PFSK-1 (cell line): Measurements from ENCODE around the gene IL10RA.

Source experiments
- FOXP2 ChIP-seq: optimal IDR thresholded peaks from 2 replicates; pipeline ENCODE3; 2011; ENCODE audit warnings: borderline replicate concordance, control low read depth, inconsistent platforms; ENCODE audit not compliant: insufficient read depth; ENCODE audit errors: extremely low read length, extremely low read depth
- POLR2AphosphoS5 ChIP-seq: IDR thresholded peaks from 2 replicates; pipeline ENCODE4 v1.6.1; 2012; ENCODE audit warnings: low read depth, mild to moderate bottlenecking, control low read depth, low read length, moderate library complexity
- REST ChIP-seq, 2 experiments: IDR thresholded peaks; 2 replicates each; pipeline versions ENCODE4 v1.6.1 to v1.8.0; 2011 to 2012; ENCODE audit warnings: low read depth in 2 of 2, low read length in 2 of 2, control low read depth in 1 of 2, inconsistent platforms in 1 of 2, mild to moderate bottlenecking in 1 of 2, moderate library complexity in 1 of 2; ENCODE audit not compliant: insufficient read depth in 1 of 2
- SIN3A ChIP-seq: IDR thresholded peaks from 2 replicates; pipeline ENCODE4 v1.6.1; 2012; ENCODE audit warnings: mild to moderate bottlenecking, low read length, moderate library complexity, borderline replicate concordance; ENCODE audit not compliant: insufficient read depth
- TAF1 ChIP-seq: IDR thresholded peaks from 2 replicates; pipeline ENCODE4 v1.6.1; 2012; ENCODE audit warnings: low read length, control low read depth, borderline replicate concordance; ENCODE audit not compliant: insufficient read depth

IL10RA gene

GRCh38 chr11:117941976-117942654 is 44.1 kb upstream of the IL10RA start:
- TF ChIP-seq FOXP2 = no peak
- TF ChIP-seq POLR2AphosphoS5 = no peak

GRCh38 chr11:117944554-117944953 is 41.6 kb upstream of the IL10RA start:
- no peak for TF ChIP-seq REST (IDR thresholded peaks at IDR 0.05; ENCODE audit: insufficient read depth in 1 of 2, low read depth in 2 of 2, low read length in 2 of 2)
- TF ChIP-seq FOXP2 = no peak
- no peak for TF ChIP-seq POLR2AphosphoS5
- no peak for TF ChIP-seq TAF1
- TF ChIP-seq SIN3A = no peak

- TF ChIP-seq TAF1 (no peak), POLR2AphosphoS5 (no peak), FOXP2 (no peak)
Observed at GRCh38 chr11:117945047-117945810, 41.0 kb upstream of the IL10RA start.

GRCh38 chr11:117946156-117946841 is 39.9 kb upstream of the IL10RA start:
- no peak for TF ChIP-seq FOXP2
- TF ChIP-seq POLR2AphosphoS5 = no peak
- no peak for TF ChIP-seq TAF1
- no peak for TF ChIP-seq SIN3A
- no peak for TF ChIP-seq REST (IDR thresholded peaks at IDR 0.05; ENCODE audit: insufficient read depth in 1 of 2, low read depth in 2 of 2, low read length in 2 of 2)

GRCh38 chr11:117946842-117947526 is 39.2 kb upstream of the IL10RA start:
- TF ChIP-seq TAF1 = no peak
- TF ChIP-seq FOXP2 = no peak

GRCh38 chr11:117949062-117949461 is 37.1 kb upstream of the IL10RA start:
- no peak for TF ChIP-seq TAF1
- no peak for TF ChIP-seq POLR2AphosphoS5
- no peak for TF ChIP-seq FOXP2
- no peak for TF ChIP-seq SIN3A
- TF ChIP-seq REST (IDR thresholded peaks at IDR 0.05; ENCODE audit: insufficient read depth in 1 of 2, low read depth in 2 of 2, low read length in 2 of 2) = no peak
